Measurements from ENCODE around the gene SRGAP1. TPM values are rescaled to one million over a fixed set of nuclear protein-coding genes. Genes with fewer than 3 reads are reported as not detected.

Gene SRGAP1
- total and polyA plus RNA-seq, 2 of the 8 experiments (the other 6 are each of a cell fraction or from before 2014, with no cell fraction given), result 3.2 to 7.3 TPM

- no peak for TF ChIP-seq CHD7 (IDR thresholded peaks at IDR 0.05; ENCODE audit: insufficient replicate concordance, low read length)
- no peak for TF ChIP-seq RBBP5 (IDR thresholded peaks at IDR 0.05; ENCODE audit: borderline replicate concordance, low read depth, low read length)
- no peak for TF ChIP-seq RFX5 (IDR thresholded peaks at IDR 0.05; ENCODE audit: borderline replicate concordance, low read depth, low read length)
- TF ChIP-seq TCF12 (IDR thresholded peaks at IDR 0.05; ENCODE audit: low read depth, low read length), result no peak
- no peak for TF ChIP-seq PHF8 (conservative IDR thresholded peaks at IDR 0.05; ENCODE audit: low read depth, low read length)
- TF ChIP-seq KDM4A (IDR thresholded peaks at IDR 0.05; ENCODE audit: low read depth, low read length, severe bottlenecking), result no peak
- no peak for TF ChIP-seq RAD21 (IDR thresholded peaks at IDR 0.05 in 1 of 2, conservative IDR thresholded peaks at IDR 0.05 in 1 of 2; ENCODE audit: low read depth in 2 of 2, low read length in 2 of 2)
- TF ChIP-seq FOSL1 (IDR thresholded peaks at IDR 0.05; ENCODE audit: insufficient read depth, low read depth, low read length), result no peak
Observed at GRCh38 chr12:64184216-64184615, 339.7 kb downstream of the SRGAP1 start (continued).
